ENCODE results near the gene LARGE1.

DNA sequence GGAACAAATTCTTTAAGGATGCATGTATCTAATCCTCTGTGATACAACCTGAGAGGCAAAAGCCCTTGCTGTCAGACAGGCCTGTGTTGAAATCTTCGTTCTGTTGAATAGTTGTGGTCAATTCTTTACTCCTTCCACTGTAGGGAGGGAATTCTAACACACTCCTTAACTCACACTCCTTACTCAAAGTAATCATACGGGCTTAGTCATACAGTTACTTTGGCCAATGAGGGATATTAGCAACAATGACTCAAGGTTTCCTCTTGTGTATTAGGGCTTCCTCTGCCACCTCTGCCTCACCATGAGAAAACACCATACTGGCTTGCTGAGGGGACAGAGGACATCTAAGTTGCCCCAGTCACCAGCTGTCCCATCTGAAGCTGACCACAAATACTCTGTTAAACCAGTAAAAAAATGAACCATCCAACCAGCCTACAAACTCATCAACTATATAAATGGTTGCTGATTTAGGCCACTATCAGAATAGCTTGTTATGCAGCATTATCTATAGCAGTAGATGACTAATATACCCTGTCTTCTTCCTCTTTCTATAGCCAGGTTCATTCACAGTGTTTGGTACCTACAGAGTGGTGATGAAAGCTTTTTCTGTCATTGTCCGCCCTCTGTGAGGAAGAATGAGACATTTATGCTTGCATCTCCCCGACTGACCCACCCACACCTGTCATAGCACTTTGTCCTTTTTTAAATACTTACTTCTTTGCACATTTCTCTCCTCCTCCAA, 539.3 kb downstream of the LARGE1 start:
- TF ChIP-seq, protein P1, sequence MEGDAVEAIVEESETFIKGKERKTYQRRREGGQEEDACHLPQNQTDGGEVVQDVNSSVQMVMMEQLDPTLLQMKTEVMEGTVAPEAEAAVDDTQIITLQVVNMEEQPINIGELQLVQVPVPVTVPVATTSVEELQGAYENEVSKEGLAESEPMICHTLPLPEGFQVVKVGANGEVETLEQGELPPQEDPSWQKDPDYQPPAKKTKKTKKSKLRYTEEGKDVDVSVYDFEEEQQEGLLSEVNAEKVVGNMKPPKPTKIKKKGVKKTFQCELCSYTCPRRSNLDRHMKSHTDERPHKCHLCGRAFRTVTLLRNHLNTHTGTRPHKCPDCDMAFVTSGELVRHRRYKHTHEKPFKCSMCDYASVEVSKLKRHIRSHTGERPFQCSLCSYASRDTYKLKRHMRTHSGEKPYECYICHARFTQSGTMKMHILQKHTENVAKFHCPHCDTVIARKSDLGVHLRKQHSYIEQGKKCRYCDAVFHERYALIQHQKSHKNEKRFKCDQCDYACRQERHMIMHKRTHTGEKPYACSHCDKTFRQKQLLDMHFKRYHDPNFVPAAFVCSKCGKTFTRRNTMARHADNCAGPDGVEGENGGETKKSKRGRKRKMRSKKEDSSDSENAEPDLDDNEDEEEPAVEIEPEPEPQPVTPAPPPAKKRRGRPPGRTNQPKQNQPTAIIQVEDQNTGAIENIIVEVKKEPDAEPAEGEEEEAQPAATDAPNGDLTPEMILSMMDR (IDR thresholded peaks at IDR 0.05) = no peak
- no peak for TF ChIP-seq POLR2A (IDR thresholded peaks at IDR 0.05)

All from uterus (tissue), 2 donors.